H9 (cell line): ENCODE results near the gene STYXL1. TPM values are rescaled to one million over a fixed set of nuclear protein-coding genes. Genes with fewer than 3 reads are reported as not detected.
A peak's percentile ranks its signal among the peaks of the same experiment; 100 is the strongest.

ENCODE experiments used
- DNase-seq: peaks from one replicate; pipeline ENCODE4 v3.0.0-alpha.2; 2017
- H2AFZ ChIP-seq: one replicate; pipeline ENCODE4 v1.6.1; 2013; ENCODE audit warnings: mild to moderate bottlenecking, low read length, control low read depth, moderate library complexity
- H2AK5ac ChIP-seq: 2 replicates; pipeline ENCODE4 v1.6.1; 2013; ENCODE audit warnings: low read length, control low read depth, mixed read lengths; ENCODE audit not compliant: insufficient read length
- H2BK120ac ChIP-seq: one replicate; pipeline ENCODE4 v1.6.1; 2013; ENCODE audit warnings: low read depth, mild to moderate bottlenecking, low read length, control low read depth, inconsistent platforms; ENCODE audit not compliant: poor library complexity, severe bottlenecking
- H2BK12ac ChIP-seq: 2 replicates; pipeline ENCODE4 v1.6.1; 2013; ENCODE audit warnings: low read length, control low read depth, mixed read lengths, low read depth; ENCODE audit not compliant: insufficient read length
- H2BK15ac ChIP-seq: 2 replicates; pipeline ENCODE4 v1.6.1; 2013; ENCODE audit warnings: low read depth, low read length, control low read depth
- H2BK20ac ChIP-seq: one replicate; pipeline ENCODE4 v1.6.1; 2013; ENCODE audit warnings: low read depth, mild to moderate bottlenecking, low read length, control low read depth, inconsistent platforms; ENCODE audit not compliant: poor library complexity, severe bottlenecking
- H2BK5ac ChIP-seq: 2 replicates; pipeline ENCODE4 v1.6.1; 2013; ENCODE audit warnings: low read length, control low read depth, mixed read lengths; ENCODE audit not compliant: insufficient read length
- H3K14ac ChIP-seq: 2 replicates; pipeline ENCODE4 v1.6.1; 2013; ENCODE audit warnings: low read length, control low read depth; ENCODE audit not compliant: insufficient read depth
- H3K18ac ChIP-seq: 2 replicates; pipeline ENCODE4 v1.6.1; 2013; ENCODE audit warnings: low read depth, mild to moderate bottlenecking, mixed read lengths, low read length, control low read depth; ENCODE audit not compliant: insufficient read length
- H3K23ac ChIP-seq: 2 replicates; pipeline ENCODE4 v1.6.1; 2013; ENCODE audit warnings: low read length, control low read depth, mixed read lengths, low read depth; ENCODE audit not compliant: insufficient read length
- H3K23me2 ChIP-seq: 2 replicates; pipeline ENCODE4 v1.6.1; 2013; ENCODE audit warnings: low read depth, mild to moderate bottlenecking, mixed read lengths, low read length, control low read depth; ENCODE audit not compliant: insufficient read length, poor library complexity, severe bottlenecking
- H3K27ac ChIP-seq: 2 replicates; pipeline ENCODE4 v1.5.1; 2013; ENCODE audit warnings: low read length, control low read depth, mixed read lengths, low read depth; ENCODE audit not compliant: insufficient read length
- H3K27me3 ChIP-seq: 2 replicates; pipeline ENCODE4 v1.6.1; 2013; ENCODE audit warnings: low read length, control low read depth, inconsistent platforms; ENCODE audit not compliant: insufficient read depth
- H3K4ac ChIP-seq: 2 replicates; pipeline ENCODE4 v1.6.1; 2013; ENCODE audit warnings: low read depth, mild to moderate bottlenecking, control low read depth, inconsistent platforms, low read length, moderate library complexity
- H3K4me1 ChIP-seq: 2 replicates; pipeline ENCODE4 v1.6.1; 2013; ENCODE audit warnings: low read length, control low read depth, inconsistent platforms; ENCODE audit not compliant: insufficient read depth
- H3K4me2 ChIP-seq: 2 replicates; pipeline ENCODE4 v1.6.1; 2013; ENCODE audit warnings: low read length, control low read depth, mixed read lengths; ENCODE audit not compliant: insufficient read length, insufficient read depth
- H3K56ac ChIP-seq: 2 replicates; pipeline ENCODE4 v1.6.1; 2013; ENCODE audit warnings: low read depth, mild to moderate bottlenecking, mixed read lengths, low read length, control low read depth; ENCODE audit not compliant: insufficient read length
- H3K79me1 ChIP-seq: 2 replicates; pipeline ENCODE4 v1.6.1; 2013; ENCODE audit warnings: low read depth, mild to moderate bottlenecking, moderate library complexity, low read length, control low read depth, inconsistent platforms; ENCODE audit not compliant: insufficient read depth, poor library complexity, severe bottlenecking
- H3K79me2 ChIP-seq: 2 replicates; pipeline ENCODE4 v1.6.1; 2013; ENCODE audit warnings: low read length, control low read depth, inconsistent platforms; ENCODE audit not compliant: insufficient read depth
- H3K9ac ChIP-seq: 2 replicates; pipeline ENCODE4 v1.6.1; 2013; ENCODE audit warnings: low read length, control low read depth, mixed read lengths; ENCODE audit not compliant: insufficient read length; ENCODE audit errors: extremely low read depth
- H3K9me3 ChIP-seq: one replicate; pipeline ENCODE4 v1.6.1; 2013; ENCODE audit warnings: low read depth, low read length, inconsistent platforms; ENCODE audit not compliant: control insufficient read depth
- H3T11ph ChIP-seq: one replicate; pipeline ENCODE4 v1.6.1; 2013; ENCODE audit warnings: mild to moderate bottlenecking, low read length, control low read depth, inconsistent platforms
- H4K20me1 ChIP-seq: one replicate; pipeline ENCODE4 v1.6.1; 2013; ENCODE audit not compliant: control insufficient read depth, insufficient read length, insufficient read depth
- H4K5ac ChIP-seq: 2 replicates; pipeline ENCODE4 v1.6.1; 2013; ENCODE audit warnings: low read depth, mild to moderate bottlenecking, mixed read lengths, low read length, control low read depth; ENCODE audit not compliant: insufficient read length
- H4K8ac ChIP-seq: replicated peaks from 2 replicates; pipeline ENCODE4 v1.6.1; 2013; ENCODE audit warnings: low read length, control low read depth, mixed read lengths, low read depth; ENCODE audit not compliant: insufficient read length
- H4K91ac ChIP-seq: 2 replicates; pipeline ENCODE4 v1.6.1; 2013; ENCODE audit warnings: low read depth, mild to moderate bottlenecking, moderate library complexity, mixed read lengths, low read length, control low read depth; ENCODE audit not compliant: insufficient read length
- H3K27ac Mint-ChIP-seq, 3 experiments: 2 replicates in 2 of 3; 3 replicates in 1 of 3; pipeline ENCODE4 v1.8.0; 2020 to 2021; ENCODE audit warnings: mixed read lengths in 3 of 3, mild to moderate bottlenecking in 1 of 3, moderate library complexity in 1 of 3
- H3K27me3 Mint-ChIP-seq: 2 replicates; pipeline ENCODE4 v1.8.0; 2021; ENCODE audit warnings: low read depth, mild to moderate bottlenecking, moderate library complexity, mixed read lengths
- H3K36me3 Mint-ChIP-seq, 3 experiments: 2 replicates in 2 of 3; 3 replicates in 1 of 3; pipeline ENCODE4 v1.8.0; 2020 to 2021; ENCODE audit warnings: low read depth in 3 of 3, mixed read lengths in 3 of 3; ENCODE audit not compliant: insufficient read depth in 1 of 3
- H3K4me1 Mint-ChIP-seq, 2 experiments: 2 replicates each; pipeline ENCODE4 v1.8.0; 2020; ENCODE audit warnings: mixed read lengths in 2 of 2
- H3K4me3 Mint-ChIP-seq, 2 experiments: 2 replicates in 1 of 2; 3 replicates in 1 of 2; pipeline ENCODE4 v1.8.0; 2020 to 2021; ENCODE audit warnings: mild to moderate bottlenecking in 2 of 2, mixed read lengths in 2 of 2, moderate library complexity in 1 of 2
- H3K9me3 Mint-ChIP-seq, 2 experiments: 2 replicates in 1 of 2; 3 replicates in 1 of 2; pipeline ENCODE4 v1.8.0; 2020; ENCODE audit warnings: mild to moderate bottlenecking in 2 of 2, mixed read lengths in 2 of 2, moderate library complexity in 1 of 2
- CTCF ChIP-seq: fragments of 200-600 bp; sonication (generic); conservative IDR thresholded peaks from 3 replicates; pipeline ENCODE4 v1.8.0; 2021; ENCODE audit warnings: antibody characterized with exemption, mild to moderate bottlenecking
- WGBS: extraction: QIAGEN DNeasy Blood & Tissue Kit; methylation state at CpG from one replicate; pipeline ENCODE4 v1.1.7; 2013; ENCODE audit warnings: missing lambda C conversion rate, low lambda C conversion rate, mixed read lengths; ENCODE audit not compliant: insufficient read length; ENCODE audit errors: extremely low coverage; 5-methylcytosine and 5-hydroxymethylcytosine counted together
- long read RNA-seq: library from polyadenylated mRNA; unstranded; transcript quantifications from one replicate; pipeline ENCODE4 v2.0.0, GENCODE V29; 2020
- total RNA-seq: library from RNA; stranded (reverse); gene quantifications from 2 replicates; pipeline ENCODE4 v1.2.1, GENCODE V29; 2021

Gene STYXL1
- 35.1 and 38.7 TPM in 2 replicates for total RNA-seq
- long read RNA-seq, transcript STYXL1-206 (9 exons, 1,147 nt): major isoform, 12 of 70 reads
- long read RNA-seq, partial matches to known transcripts: 2 of 70 reads
- long read RNA-seq, other reads (novel, unspliced or antisense): 54 of 70 reads

GRCh38 chr7:76047811-76048667 lies at the start of gene STYXL1, which contains the start of gene MDH2:
Gene STYXL1, minus strand, starts transcription at chr7:76048000. Its CDS starts 17,477 bp downstream, at chr7:76030523.
Gene MDH2, plus strand, starts transcription at chr7:76048106. Its CDS starts 55 bp downstream, at chr7:76048161.
- no peak within 1 kb of the TSS for H3K23ac ChIP-seq
- no peak within 1 kb of the TSS for H2BK15ac ChIP-seq
- no peaks in the 10 kb centered on the region for H4K20me1 ChIP-seq
- H3K4ac ChIP-seq: peak within 1 kb of the TSS; percentile 46
- H3K4me1 ChIP-seq: peaks cover 5% of the 10 kb centered on the region; the same call in 1 of the 2 replicates
- H3K18ac ChIP-seq: peak within 1 kb of the TSS; percentile 33
- peaks cover 6% of the 10 kb centered on the region for H3K79me1 ChIP-seq
- H3K14ac ChIP-seq: peak within 1 kb of the TSS; percentile 80
- no peak within 1 kb of the TSS for H3T11ph ChIP-seq
- no peak within 1 kb of the TSS for H2AK5ac ChIP-seq
- peak within 1 kb of the TSS; percentile 81 for H3K4me2 ChIP-seq
- Mint-ChIP-seq H3K4me3 (peak within 1 kb of the TSS; percentile 89 to 99), H3K27me3 (no peaks in the 10 kb centered on the region), H3K9me3 (no peaks in the 10 kb centered on the region; a peak in 1 of 5 replicates), H3K4me1 (peaks cover 14 to 23% of the 10 kb centered on the region in 2 experiments), H3K27ac (peak within 1 kb of the TSS; percentile 98 to 99 (median 99)), H3K36me3 (peaks cover 27 to 53% (median 33%) of the 10 kb centered on the region in 3 experiments)
- H4K5ac ChIP-seq: no peak within 1 kb of the TSS
- no peak for TF ChIP-seq CTCF
- peak within 1 kb of the TSS; percentile 97 for H3K9ac ChIP-seq
- no peaks in the 10 kb centered on the region for H3K9me3 ChIP-seq
- no peaks in the 10 kb centered on the region for H3K27me3 ChIP-seq
- H2BK12ac ChIP-seq: no peak within 1 kb of the TSS
- peaks cover 7% of the 10 kb centered on the region for H3K23me2 ChIP-seq
- H2BK120ac ChIP-seq: no peak within 1 kb of the TSS
- H2AFZ ChIP-seq: no peak within 1 kb of the TSS
- no peak within 1 kb of the TSS for H2BK20ac ChIP-seq
- WGBS: no CpG with 5 or more reads among the region's 58 CpGs
- peak within 1 kb of the TSS; percentile 71 for H4K91ac ChIP-seq
- peak within 1 kb of the TSS; percentile 34 for H3K27ac ChIP-seq
- H2BK5ac ChIP-seq: no peak within 1 kb of the TSS
- peak within 1 kb of the TSS; percentile 74 for H3K56ac ChIP-seq
- H3K79me2 ChIP-seq: peaks cover 34% of the 10 kb centered on the region; the same call in 1 of the 2 replicates
- H4K8ac ChIP-seq: peak within 1 kb of the TSS; percentile 84
- DNase-seq: peak; percentile 97
